Measurements from ENCODE around the gene SIRPB2. TPM values are rescaled to one million over a fixed set of nuclear protein-coding genes. Genes with fewer than 3 reads are reported as not detected.

Gene SIRPB2
- polyA plus RNA-seq, 1 donor from 2014 or later: not detected

DNA sequence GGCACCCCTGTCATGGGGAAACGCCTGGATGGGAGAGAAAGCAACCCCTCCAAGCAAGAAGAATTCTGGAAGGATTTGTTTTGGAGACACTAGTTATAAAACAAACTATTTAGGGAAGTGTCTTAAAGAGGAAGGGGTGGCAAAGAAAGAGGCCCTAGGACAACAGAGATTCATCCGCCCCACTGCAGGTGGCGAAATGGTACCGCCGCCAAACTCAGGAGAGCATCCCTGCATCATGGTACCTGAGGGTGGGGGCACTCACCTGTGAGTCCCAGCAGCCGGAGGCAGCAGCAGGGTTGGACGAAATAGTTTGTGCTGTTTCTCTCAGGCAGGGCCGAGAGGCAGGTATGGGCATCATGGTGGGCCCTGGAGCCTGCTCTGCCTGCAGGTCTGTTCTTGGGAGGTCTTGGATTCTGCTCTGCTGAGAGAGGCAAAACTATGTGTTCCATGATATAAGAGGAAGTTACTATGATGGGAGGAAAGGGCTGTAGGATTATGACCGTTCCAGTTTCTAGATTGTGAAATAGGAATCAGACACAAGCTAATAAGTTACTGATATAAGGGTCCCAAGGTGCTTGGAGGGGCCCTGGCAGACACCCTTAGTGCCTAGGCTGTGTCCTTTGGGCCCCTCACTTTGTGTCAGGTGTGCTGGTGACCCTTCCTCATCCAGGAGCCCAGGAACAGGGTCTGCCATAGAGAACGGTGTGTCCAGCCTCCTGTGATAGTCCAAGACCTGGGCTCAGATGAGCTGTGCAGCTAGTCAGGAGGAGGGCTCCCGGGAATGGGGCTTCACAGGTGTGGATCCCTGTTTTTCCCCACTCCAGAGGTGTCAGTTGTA is 45.9 kb upstream of the SIRPB2 start:
- Histone ChIP-seq H3F3A (ENCODE audit: insufficient read depth, low read length, poor library complexity, severe bottlenecking) (no peaks in the 10 kb centered on the region), H4K20me1 (ENCODE audit: insufficient read depth) (no peaks in the 10 kb centered on the region), H3K79me2 (replicated peaks; ENCODE audit: insufficient read depth, low read length) (no peaks in the 10 kb centered on the region), H3K4me2 (ENCODE audit: low read length) (no peak overlapping the region), H3K36me3 (ENCODE audit: insufficient read depth, low read length) (no peaks in the 10 kb centered on the region), H3K9me3 (ENCODE audit: low read length) (peaks cover 3% of the 10 kb centered on the region), H3K4me3 (ENCODE audit: low read length) (no peak overlapping the region), H2AFZ (ENCODE audit: low read depth, low read length) (no peak overlapping the region), H3K27ac (ENCODE audit: low read length) (no peak overlapping the region), H3K9ac (ENCODE audit: low read length) (no peak overlapping the region), H3K9me2 (ENCODE audit: insufficient read depth, low read length) (no peaks in the 10 kb centered on the region), H3K27me3 (ENCODE audit: insufficient read depth, low read depth, low read length) (no peaks in the 10 kb centered on the region)
- TF ChIP-seq POLR2AphosphoS5 (IDR thresholded peaks at IDR 0.05) (no peak), SMC3 (conservative IDR thresholded peaks at IDR 0.05; ENCODE audit: poor library complexity) (no peak), TAF1 (IDR thresholded peaks at IDR 0.05; ENCODE audit: low read depth) (no peak), EZH2 (IDR thresholded peaks at IDR 0.05; ENCODE audit: borderline replicate concordance, insufficient read depth, low read length, poor library complexity, severe bottlenecking) (no peak), EP300 (conservative IDR thresholded peaks at IDR 0.05; ENCODE audit: poor library complexity, severe bottlenecking) (no peak), MXI1 (conservative IDR thresholded peaks at IDR 0.05; ENCODE audit: poor library complexity, severe bottlenecking) (no peak), RAD21 (conservative IDR thresholded peaks at IDR 0.05) (no peak)
- TF ChIP-seq, protein P1, sequence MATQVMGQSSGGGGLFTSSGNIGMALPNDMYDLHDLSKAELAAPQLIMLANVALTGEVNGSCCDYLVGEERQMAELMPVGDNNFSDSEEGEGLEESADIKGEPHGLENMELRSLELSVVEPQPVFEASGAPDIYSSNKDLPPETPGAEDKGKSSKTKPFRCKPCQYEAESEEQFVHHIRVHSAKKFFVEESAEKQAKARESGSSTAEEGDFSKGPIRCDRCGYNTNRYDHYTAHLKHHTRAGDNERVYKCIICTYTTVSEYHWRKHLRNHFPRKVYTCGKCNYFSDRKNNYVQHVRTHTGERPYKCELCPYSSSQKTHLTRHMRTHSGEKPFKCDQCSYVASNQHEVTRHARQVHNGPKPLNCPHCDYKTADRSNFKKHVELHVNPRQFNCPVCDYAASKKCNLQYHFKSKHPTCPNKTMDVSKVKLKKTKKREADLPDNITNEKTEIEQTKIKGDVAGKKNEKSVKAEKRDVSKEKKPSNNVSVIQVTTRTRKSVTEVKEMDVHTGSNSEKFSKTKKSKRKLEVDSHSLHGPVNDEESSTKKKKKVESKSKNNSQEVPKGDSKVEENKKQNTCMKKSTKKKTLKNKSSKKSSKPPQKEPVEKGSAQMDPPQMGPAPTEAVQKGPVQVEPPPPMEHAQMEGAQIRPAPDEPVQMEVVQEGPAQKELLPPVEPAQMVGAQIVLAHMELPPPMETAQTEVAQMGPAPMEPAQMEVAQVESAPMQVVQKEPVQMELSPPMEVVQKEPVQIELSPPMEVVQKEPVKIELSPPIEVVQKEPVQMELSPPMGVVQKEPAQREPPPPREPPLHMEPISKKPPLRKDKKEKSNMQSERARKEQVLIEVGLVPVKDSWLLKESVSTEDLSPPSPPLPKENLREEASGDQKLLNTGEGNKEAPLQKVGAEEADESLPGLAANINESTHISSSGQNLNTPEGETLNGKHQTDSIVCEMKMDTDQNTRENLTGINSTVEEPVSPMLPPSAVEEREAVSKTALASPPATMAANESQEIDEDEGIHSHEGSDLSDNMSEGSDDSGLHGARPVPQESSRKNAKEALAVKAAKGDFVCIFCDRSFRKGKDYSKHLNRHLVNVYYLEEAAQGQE (IDR thresholded peaks at IDR 0.05; ENCODE audit: borderline replicate concordance): no peak
- TF ChIP-seq, protein P2, sequence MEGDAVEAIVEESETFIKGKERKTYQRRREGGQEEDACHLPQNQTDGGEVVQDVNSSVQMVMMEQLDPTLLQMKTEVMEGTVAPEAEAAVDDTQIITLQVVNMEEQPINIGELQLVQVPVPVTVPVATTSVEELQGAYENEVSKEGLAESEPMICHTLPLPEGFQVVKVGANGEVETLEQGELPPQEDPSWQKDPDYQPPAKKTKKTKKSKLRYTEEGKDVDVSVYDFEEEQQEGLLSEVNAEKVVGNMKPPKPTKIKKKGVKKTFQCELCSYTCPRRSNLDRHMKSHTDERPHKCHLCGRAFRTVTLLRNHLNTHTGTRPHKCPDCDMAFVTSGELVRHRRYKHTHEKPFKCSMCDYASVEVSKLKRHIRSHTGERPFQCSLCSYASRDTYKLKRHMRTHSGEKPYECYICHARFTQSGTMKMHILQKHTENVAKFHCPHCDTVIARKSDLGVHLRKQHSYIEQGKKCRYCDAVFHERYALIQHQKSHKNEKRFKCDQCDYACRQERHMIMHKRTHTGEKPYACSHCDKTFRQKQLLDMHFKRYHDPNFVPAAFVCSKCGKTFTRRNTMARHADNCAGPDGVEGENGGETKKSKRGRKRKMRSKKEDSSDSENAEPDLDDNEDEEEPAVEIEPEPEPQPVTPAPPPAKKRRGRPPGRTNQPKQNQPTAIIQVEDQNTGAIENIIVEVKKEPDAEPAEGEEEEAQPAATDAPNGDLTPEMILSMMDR (IDR thresholded peaks at IDR 0.05; ENCODE audit: poor library complexity, severe bottlenecking): no peak

DNA sequence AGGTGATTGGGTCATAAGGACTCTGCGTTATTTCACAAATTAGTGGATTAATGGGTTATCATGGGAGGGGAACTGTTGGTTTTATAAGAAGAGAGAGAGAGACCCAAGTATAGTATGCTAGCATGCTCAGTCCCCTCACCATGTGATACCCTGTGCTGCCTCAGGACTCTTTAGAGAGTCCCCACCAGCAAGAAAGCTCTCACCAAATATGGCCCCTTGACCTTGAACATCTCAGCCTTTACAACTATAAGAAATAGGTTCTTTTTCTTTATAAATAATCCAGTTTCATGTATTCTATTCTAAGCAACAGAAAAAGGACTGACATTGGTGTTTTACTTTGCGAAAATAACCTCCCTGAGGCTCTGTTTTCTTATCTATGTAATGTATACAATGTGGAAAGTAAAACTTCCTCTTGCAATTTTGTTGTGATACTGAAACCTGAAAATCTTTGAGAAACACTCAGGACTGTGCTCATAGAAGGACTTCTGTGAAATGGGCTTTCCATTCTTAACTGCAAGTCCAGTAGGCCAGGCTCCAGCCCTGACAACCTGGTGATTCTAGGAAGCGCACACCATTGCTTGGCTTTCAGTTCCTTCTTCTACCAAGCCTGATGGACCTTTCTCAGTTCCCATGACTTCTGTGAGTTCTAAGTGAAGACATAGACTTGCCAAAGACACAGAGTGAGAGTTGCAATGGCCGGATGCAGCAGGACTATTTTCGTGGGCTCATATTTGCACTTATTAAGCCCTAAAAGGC is 44.4 kb upstream of the SIRPB2 start:
- H3K36me3 ChIP-seq (ENCODE audit: insufficient read depth, low read length): no peaks in the 10 kb centered on the region
- H3K79me2 ChIP-seq (replicated peaks; ENCODE audit: insufficient read depth, low read length): no peaks in the 10 kb centered on the region
- H3K9me3 ChIP-seq (ENCODE audit: low read length): peaks cover 3% of the 10 kb centered on the region
- H2AFZ ChIP-seq (ENCODE audit: low read depth, low read length): no peak overlapping the region
- no peak overlapping the region for H3K9ac ChIP-seq (ENCODE audit: low read length)
- no peak overlapping the region for H3K4me3 ChIP-seq (ENCODE audit: low read length)
- no peak overlapping the region for H3K4me2 ChIP-seq (ENCODE audit: low read length)
- H3F3A ChIP-seq (ENCODE audit: insufficient read depth, low read length, poor library complexity, severe bottlenecking): no peaks in the 10 kb centered on the region
- no peaks in the 10 kb centered on the region for H4K20me1 ChIP-seq (ENCODE audit: insufficient read depth)
- H3K27ac ChIP-seq (ENCODE audit: low read length): no peak overlapping the region
- H3K9me2 ChIP-seq (ENCODE audit: insufficient read depth, low read length): no peaks in the 10 kb centered on the region
- H3K27me3 ChIP-seq (ENCODE audit: insufficient read depth, low read depth, low read length): no peaks in the 10 kb centered on the region
- TF ChIP-seq, protein P1 (IDR thresholded peaks at IDR 0.05; ENCODE audit: borderline replicate concordance): no peak
